WERI-Rb-1 (cell line): ENCODE measurements around the gene MSLN.
"Not testable (repeated sequence)": the region's sequence is repeated elsewhere in the genome, so short reads cannot be mapped to it uniquely, and the experiment has no call there.

Experiments used
- DNase-seq: peaks from one replicate; pipeline ENCODE4 v3.0.0-alpha.2; 2020
- H3K27ac ChIP-seq: fragments of 250-450 bp; sonication (Bioruptor Pico); 2 replicates; pipeline ENCODE4 v1.5.1; 2020; ENCODE audit warnings: mild to moderate bottlenecking, moderate library complexity
- H3K27me3 ChIP-seq: fragments of 250-450 bp; sonication (Bioruptor Pico); 2 replicates; pipeline ENCODE4 v1.5.1; 2021; ENCODE audit warnings: mild to moderate bottlenecking, low read depth, moderate library complexity; ENCODE audit not compliant: insufficient read depth, severe bottlenecking
- H3K36me3 ChIP-seq: fragments of 250-450 bp; sonication (Bioruptor Pico); 2 replicates; pipeline ENCODE4 v1.5.1; 2020; ENCODE audit warnings: mild to moderate bottlenecking, moderate library complexity
- H3K4me3 ChIP-seq: 2 replicates; pipeline ENCODE4 v1.5.1; 2011; ENCODE audit warnings: low read depth, mild to moderate bottlenecking, control low read depth, low read length
- H3K9me3 ChIP-seq: fragments of 250-450 bp; sonication (Bioruptor Pico); 2 replicates; pipeline ENCODE4 v1.5.1; 2021; ENCODE audit warnings: mild to moderate bottlenecking, moderate library complexity; ENCODE audit not compliant: severe bottlenecking
- CTCF ChIP-seq: IDR thresholded peaks from 2 replicates; pipeline ENCODE4 v1.5.1; 2011; ENCODE audit warnings: low read depth, mild to moderate bottlenecking, control low read depth, inconsistent platforms, low read length

MSLN gene

GRCh38 chr16:774086-775001, 13.8 kb downstream of the MSLN start:
- TF ChIP-seq CTCF = no peak
- Histone ChIP-seq H3K4me3 (no peak overlapping the region), H3K36me3 (no peaks in the 10 kb centered on the region), H3K27me3 (no peaks in the 10 kb centered on the region), H3K27ac (no peak overlapping the region), H3K9me3 (no peaks in the 10 kb centered on the region)
- no peak for DNase-seq

- no peak for DNase-seq
- Histone ChIP-seq H3K9me3 (no peaks in the 10 kb centered on the region), H3K27ac (no peak overlapping the region), H3K27me3 (no peaks in the 10 kb centered on the region), H3K36me3 (no peaks in the 10 kb centered on the region), H3K4me3 (no peak overlapping the region)
- no peak for TF ChIP-seq CTCF
Observed at GRCh38 chr16:775236-775796, 14.8 kb downstream of the MSLN start.

DNA sequence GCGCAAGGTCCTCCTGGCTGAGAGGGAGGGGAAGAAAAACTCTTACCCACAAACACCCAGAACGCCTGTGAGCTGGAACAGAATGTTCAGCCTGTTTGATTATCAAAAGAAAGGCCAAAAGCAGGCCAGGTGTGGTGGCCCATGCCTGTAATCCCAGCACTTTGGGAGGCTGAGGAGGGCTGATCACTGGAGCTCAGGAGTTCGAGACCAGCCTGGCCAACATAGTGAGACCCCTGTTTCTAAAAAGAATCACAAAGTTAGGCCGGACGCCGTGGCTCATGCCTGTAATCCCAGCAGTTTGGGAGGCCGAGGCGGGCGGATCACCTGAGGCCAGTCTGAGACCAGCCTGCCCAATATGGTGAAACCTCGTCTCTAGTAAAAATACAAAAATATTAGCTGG, 15.8 kb downstream of the MSLN start:
- not testable (repeated sequence) for H3K9me3 ChIP-seq, H3K27ac ChIP-seq, H3K4me3 ChIP-seq, H3K36me3 ChIP-seq, H3K27me3 ChIP-seq, DNase-seq

DNA sequence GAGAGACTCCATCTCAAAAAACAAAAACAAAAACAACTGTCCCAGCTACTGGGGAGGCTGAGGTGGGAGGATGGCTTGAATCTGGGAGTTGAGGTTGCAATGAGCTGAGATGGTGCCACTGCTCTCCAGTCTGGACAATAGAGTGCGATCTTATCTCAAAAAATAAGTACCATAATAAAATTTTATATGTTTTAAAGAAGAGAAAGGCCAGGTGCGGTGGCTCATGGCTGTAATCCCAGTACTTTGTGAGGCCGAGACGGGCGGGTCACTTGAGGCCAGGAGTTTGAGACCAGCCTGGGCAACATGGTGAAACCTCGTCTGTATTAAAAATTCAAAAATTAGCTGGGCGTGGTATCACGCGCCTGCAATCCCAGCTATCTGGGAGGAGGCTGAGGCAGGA, 16.3 kb downstream of the MSLN start:
- Histone ChIP-seq H3K36me3 (no peaks in the 10 kb centered on the region), H3K27ac (no peak overlapping the region), H3K4me3 (no peak overlapping the region), H3K27me3 (no peaks in the 10 kb centered on the region), H3K9me3 (no peaks in the 10 kb centered on the region)
- DNase-seq = no peak
- no peak for TF ChIP-seq CTCF

GRCh38 chr16:777826-778225, 17.3 kb downstream of the MSLN start:
- Histone ChIP-seq H3K27ac (no peak overlapping the region), H3K4me3 (no peak overlapping the region), H3K36me3 (no peaks in the 10 kb centered on the region), H3K27me3 (no peaks in the 10 kb centered on the region), H3K9me3 (no peaks in the 10 kb centered on the region)
- no peak for DNase-seq
- TF ChIP-seq CTCF = no peak

DNA sequence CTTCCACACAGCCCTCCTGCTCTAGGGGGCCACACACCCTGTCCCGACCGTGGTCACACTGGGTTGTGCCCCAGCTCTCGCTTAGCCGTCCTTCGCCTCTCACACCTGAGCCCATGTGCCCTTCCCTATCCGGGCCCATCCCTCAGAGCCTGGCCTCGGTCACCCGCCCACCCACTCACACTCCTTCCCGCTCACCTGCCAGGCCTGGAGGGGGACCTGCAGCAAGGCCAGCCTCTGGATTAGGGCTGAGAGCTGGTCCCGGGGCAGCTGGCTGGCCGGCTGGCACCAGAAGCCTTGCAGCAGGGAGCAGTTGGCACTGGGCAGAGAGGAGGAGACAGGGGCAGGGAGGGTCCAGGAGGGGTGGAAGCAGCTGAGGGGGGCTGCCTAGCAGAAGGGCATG, 17.9 kb downstream of the MSLN start:
- no peak for DNase-seq
- no peaks in the 10 kb centered on the region for H3K27me3 ChIP-seq
- H3K4me3 ChIP-seq = no peak overlapping the region
- H3K9me3 ChIP-seq = no peaks in the 10 kb centered on the region
- no peak overlapping the region for H3K27ac ChIP-seq
- no peak for TF ChIP-seq CTCF
- H3K36me3 ChIP-seq = no peaks in the 10 kb centered on the region
